ENCODE data around the gene CTSS.
A peak's percentile ranks its signal among the peaks of the same experiment; 100 is the strongest.
"Not testable (repeated sequence)": the region's sequence is repeated elsewhere in the genome, so short reads cannot be mapped to it uniquely, and the experiment has no call there.

CTSS gene

DNA sequence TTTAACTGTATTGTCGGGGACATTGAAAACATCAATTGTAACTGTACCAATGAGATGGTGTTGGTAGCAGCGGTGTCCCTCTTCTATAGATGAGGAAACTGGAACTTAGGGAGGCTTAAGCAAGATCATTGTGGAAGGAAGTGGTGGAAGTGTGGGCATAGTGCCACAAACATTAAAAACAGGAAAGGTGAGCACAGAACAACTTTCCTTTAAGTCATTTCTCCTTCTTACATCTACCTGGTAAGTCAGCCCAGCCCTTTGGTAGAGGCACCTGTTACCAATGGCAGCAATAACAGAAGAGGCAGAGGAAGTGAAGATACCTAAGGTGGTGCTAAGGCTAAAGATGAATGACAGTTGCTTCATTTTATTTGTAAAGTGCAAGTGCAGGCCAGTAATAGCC lies 12.0 kb upstream of the CTSS start:
- Histone ChIP-seq H3K4me3 (ENCODE audit: low read depth in 1 of 5, low read length in 5 of 5) (no peak overlapping the region), H3K9ac (ENCODE audit: low read length in 5 of 5) (no peak overlapping the region), H3K9me3 (ENCODE audit: control insufficient read depth in 5 of 5, low read length in 5 of 5) (no peaks in the 10 kb centered on the region), H3K4me1 (ENCODE audit: control insufficient read depth in 5 of 5, insufficient read depth in 5 of 5, low read length in 5 of 5) (peaks cover 0 to 3% (median 0%) of the 10 kb centered on the region in 5 donors), H3K27me3 (ENCODE audit: control insufficient read depth in 5 of 5, insufficient read depth in 4 of 5, low read length in 5 of 5) (no peaks in the 10 kb centered on the region), H3K36me3 (ENCODE audit: control insufficient read depth in 5 of 5, insufficient read depth in 5 of 5, low read length in 5 of 5) (no peaks in the 10 kb centered on the region), H3K27ac (ENCODE audit: low read depth, low read length) (no peak overlapping the region)

DNA sequence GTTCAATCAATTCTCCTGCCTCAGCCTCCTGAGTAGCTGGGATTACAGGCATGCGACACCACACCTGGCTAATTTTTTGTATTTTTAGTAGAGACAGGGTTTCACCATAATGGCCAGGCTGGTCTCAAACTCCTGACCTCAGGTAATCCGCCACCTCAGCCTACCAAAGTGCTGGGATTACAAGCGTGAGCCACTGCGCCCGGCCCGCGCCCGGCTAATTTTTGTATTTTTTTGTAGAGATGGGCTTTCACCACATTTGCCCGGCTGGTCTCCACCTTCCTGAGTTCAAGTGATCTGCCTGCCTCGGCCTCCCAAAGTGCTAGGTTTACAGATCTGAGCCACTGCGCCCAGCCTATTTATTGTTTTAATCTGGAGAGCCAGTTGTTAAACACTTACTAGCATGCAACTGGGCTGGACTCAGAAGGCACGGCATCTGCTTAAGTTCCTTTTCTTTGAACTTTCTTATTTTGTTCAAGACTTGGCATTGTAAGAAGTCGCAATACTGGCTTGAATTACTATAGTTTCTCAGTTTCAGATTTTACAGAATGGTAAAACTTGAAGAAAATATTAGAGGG lies 10.4 kb upstream of the CTSS start:
- not testable (repeated sequence) for H3K9ac ChIP-seq (ENCODE audit: low read length in 5 of 5); H3K9me3 ChIP-seq (ENCODE audit: control insufficient read depth in 5 of 5, low read length in 5 of 5); H3K27ac ChIP-seq (ENCODE audit: low read depth, low read length); H3K4me3 ChIP-seq (ENCODE audit: low read depth in 1 of 5, low read length in 5 of 5); H3K36me3 ChIP-seq (ENCODE audit: control insufficient read depth in 5 of 5, insufficient read depth in 5 of 5, low read length in 5 of 5); H3K27me3 ChIP-seq (ENCODE audit: control insufficient read depth in 5 of 5, insufficient read depth in 4 of 5, low read length in 5 of 5); H3K4me1 ChIP-seq (ENCODE audit: control insufficient read depth in 5 of 5, insufficient read depth in 5 of 5, low read length in 5 of 5)

GRCh38 chr1:150775276-150775675 lies 9.7 kb upstream of the CTSS start:
- H3K27ac ChIP-seq (ENCODE audit: low read depth, low read length), result no peak overlapping the region
- H3K27me3 ChIP-seq (ENCODE audit: control insufficient read depth in 5 of 5, insufficient read depth in 4 of 5, low read length in 5 of 5), result no peaks in the 10 kb centered on the region
- no peaks in the 10 kb centered on the region for H3K36me3 ChIP-seq (ENCODE audit: control insufficient read depth in 5 of 5, insufficient read depth in 5 of 5, low read length in 5 of 5)
- H3K4me1 ChIP-seq (ENCODE audit: control insufficient read depth in 5 of 5, insufficient read depth in 5 of 5, low read length in 5 of 5), result peaks cover 0 to 3% (median 0%) of the 10 kb centered on the region in 5 donors
- no peak overlapping the region for H3K4me3 ChIP-seq (ENCODE audit: low read depth in 1 of 5, low read length in 5 of 5)
- no peaks in the 10 kb centered on the region for H3K9me3 ChIP-seq (ENCODE audit: control insufficient read depth in 5 of 5, low read length in 5 of 5)
- H3K9ac ChIP-seq (ENCODE audit: low read length in 5 of 5), result no peak overlapping the region

DNA sequence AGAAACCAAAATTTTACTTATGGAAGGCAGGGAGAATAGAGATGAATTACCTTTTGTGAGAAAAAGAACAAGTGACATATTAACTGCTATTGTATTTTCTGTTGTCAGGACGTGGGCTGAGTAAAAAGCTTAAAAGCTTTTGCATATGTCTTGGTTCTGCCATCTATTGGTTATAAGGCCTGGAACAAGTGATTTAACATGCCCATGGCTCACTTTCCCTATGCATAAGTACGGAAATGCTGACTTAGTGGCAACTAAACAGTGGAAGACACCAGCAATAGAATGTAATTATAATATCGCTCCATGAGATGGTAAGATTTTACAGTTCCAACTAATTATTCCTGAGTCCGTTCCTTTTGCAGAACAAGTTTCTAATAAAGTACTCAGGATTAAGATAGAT lies 6.7 kb upstream of the CTSS start:
- Histone ChIP-seq H3K9me3 (ENCODE audit: control insufficient read depth in 5 of 5, low read length in 5 of 5) (no peaks in the 10 kb centered on the region), H3K27me3 (ENCODE audit: control insufficient read depth in 5 of 5, insufficient read depth in 4 of 5, low read length in 5 of 5) (no peaks in the 10 kb centered on the region), H3K36me3 (ENCODE audit: control insufficient read depth in 5 of 5, insufficient read depth in 5 of 5, low read length in 5 of 5) (no peaks in the 10 kb centered on the region), H3K4me3 (ENCODE audit: low read depth in 1 of 5, low read length in 5 of 5) (no peak overlapping the region), H3K9ac (ENCODE audit: low read length in 5 of 5) (no peak overlapping the region), H3K4me1 (ENCODE audit: control insufficient read depth in 5 of 5, insufficient read depth in 5 of 5, low read length in 5 of 5) (no peaks in the 10 kb centered on the region), H3K27ac (ENCODE audit: low read depth, low read length) (no peak overlapping the region)

GRCh38 chr1:150767704-150768103 lies 2.1 kb upstream of the CTSS start:
- not testable (repeated sequence) for H3K4me3 ChIP-seq (ENCODE audit: low read depth in 1 of 5, low read length in 5 of 5); H3K36me3 ChIP-seq (ENCODE audit: control insufficient read depth in 5 of 5, insufficient read depth in 5 of 5, low read length in 5 of 5); H3K27ac ChIP-seq (ENCODE audit: low read depth, low read length); H3K9me3 ChIP-seq (ENCODE audit: control insufficient read depth in 5 of 5, low read length in 5 of 5); H3K9ac ChIP-seq (ENCODE audit: low read length in 5 of 5); H3K27me3 ChIP-seq (ENCODE audit: control insufficient read depth in 5 of 5, insufficient read depth in 4 of 5, low read length in 5 of 5)
- peaks cover 0 to 15% (median 7%) of the 10 kb centered on the region in 5 donors for H3K4me1 ChIP-seq (ENCODE audit: control insufficient read depth in 5 of 5, insufficient read depth in 5 of 5, low read length in 5 of 5)

DNA sequence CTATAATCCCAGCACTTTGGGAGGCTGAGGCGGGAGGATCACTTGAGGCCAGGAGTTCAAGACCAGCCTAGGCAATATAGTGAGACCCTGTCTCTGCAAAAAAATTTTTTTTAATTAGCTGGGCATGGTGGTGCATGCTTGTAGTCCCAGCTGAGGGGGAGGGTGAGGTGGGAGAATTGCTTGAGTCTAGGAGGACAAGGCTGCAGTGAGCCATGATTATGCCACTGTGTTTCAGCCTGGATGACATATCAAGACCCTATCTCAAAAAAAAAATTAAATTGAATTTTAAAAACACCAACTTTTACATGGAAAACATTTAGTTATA lies 361 bp upstream of the CTSS start:
- H3K9ac ChIP-seq (ENCODE audit: low read length in 5 of 5), result peak overlapping the region in 3 of 5 donors; percentile 79 to 84 (median 80)
- not testable (repeated sequence) for H3K27me3 ChIP-seq (ENCODE audit: control insufficient read depth in 5 of 5, insufficient read depth in 4 of 5, low read length in 5 of 5); H3K36me3 ChIP-seq (ENCODE audit: control insufficient read depth in 5 of 5, insufficient read depth in 5 of 5, low read length in 5 of 5); H3K9me3 ChIP-seq (ENCODE audit: control insufficient read depth in 5 of 5, low read length in 5 of 5)
- H3K4me1 ChIP-seq (ENCODE audit: control insufficient read depth in 5 of 5, insufficient read depth in 5 of 5, low read length in 5 of 5), result peaks cover 0 to 16% (median 7%) of the 10 kb centered on the region in 5 donors
- H3K4me3 ChIP-seq (ENCODE audit: low read depth in 1 of 5, low read length in 5 of 5), result peak overlapping the region in 4 of 5 donors; percentile 54 to 77 (median 66)
- peak overlapping the region; percentile 68 for H3K27ac ChIP-seq (ENCODE audit: low read depth, low read length)

DNA sequence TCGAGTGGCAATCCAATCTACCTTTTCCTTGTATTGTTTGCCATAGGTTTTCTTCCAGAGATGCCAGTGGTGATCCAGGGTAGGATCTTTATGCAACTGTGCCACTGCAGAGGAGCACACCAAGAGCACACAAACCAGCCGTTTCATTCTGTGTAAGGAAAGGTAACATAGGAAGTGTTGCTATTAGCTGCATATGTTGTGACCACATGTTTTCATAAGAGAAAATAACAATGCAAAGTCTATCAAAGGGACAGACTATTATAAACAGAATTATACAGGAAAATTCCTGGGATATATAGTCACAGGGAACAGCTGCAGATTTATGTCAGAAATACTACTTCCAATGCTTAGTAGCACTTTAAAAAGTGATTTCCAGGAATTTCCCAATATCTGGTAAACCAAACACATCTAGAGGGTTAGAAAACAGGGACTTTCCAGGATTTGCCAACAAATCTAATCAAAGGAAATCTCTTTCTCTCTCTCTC lies 919 bp downstream of the CTSS start:
- Histone ChIP-seq H3K4me1 (ENCODE audit: control insufficient read depth in 5 of 5, insufficient read depth in 5 of 5, low read length in 5 of 5) (peaks cover 0 to 16% (median 7%) of the 10 kb centered on the region in 5 donors), H3K9me3 (ENCODE audit: control insufficient read depth in 5 of 5, low read length in 5 of 5) (no peaks in the 10 kb centered on the region), H3K27me3 (ENCODE audit: control insufficient read depth in 5 of 5, insufficient read depth in 4 of 5, low read length in 5 of 5) (no peaks in the 10 kb centered on the region), H3K4me3 (ENCODE audit: low read depth in 1 of 5, low read length in 5 of 5) (peak overlapping the region; percentile 52 to 77 (median 64)), H3K27ac (ENCODE audit: low read depth, low read length) (peak overlapping the region; percentile 68), H3K36me3 (ENCODE audit: control insufficient read depth in 5 of 5, insufficient read depth in 5 of 5, low read length in 5 of 5) (no peaks in the 10 kb centered on the region), H3K9ac (ENCODE audit: low read length in 5 of 5) (peak overlapping the region in 2 of 5 donors; percentile 62 to 80)

GRCh38 chr1:150763018-150763417 lies 2.6 kb downstream of the CTSS start:
- Histone ChIP-seq H3K9ac (ENCODE audit: low read length in 5 of 5) (no peak overlapping the region), H3K27me3 (ENCODE audit: control insufficient read depth in 5 of 5, insufficient read depth in 4 of 5, low read length in 5 of 5) (no peaks in the 10 kb centered on the region), H3K4me1 (ENCODE audit: control insufficient read depth in 5 of 5, insufficient read depth in 5 of 5, low read length in 5 of 5) (peaks cover 0 to 16% (median 7%) of the 10 kb centered on the region in 5 donors), H3K27ac (ENCODE audit: low read depth, low read length) (no peak overlapping the region), H3K4me3 (ENCODE audit: low read depth in 1 of 5, low read length in 5 of 5) (no peak overlapping the region), H3K36me3 (ENCODE audit: control insufficient read depth in 5 of 5, insufficient read depth in 5 of 5, low read length in 5 of 5) (no peaks in the 10 kb centered on the region), H3K9me3 (ENCODE audit: control insufficient read depth in 5 of 5, low read length in 5 of 5) (no peaks in the 10 kb centered on the region)

DNA sequence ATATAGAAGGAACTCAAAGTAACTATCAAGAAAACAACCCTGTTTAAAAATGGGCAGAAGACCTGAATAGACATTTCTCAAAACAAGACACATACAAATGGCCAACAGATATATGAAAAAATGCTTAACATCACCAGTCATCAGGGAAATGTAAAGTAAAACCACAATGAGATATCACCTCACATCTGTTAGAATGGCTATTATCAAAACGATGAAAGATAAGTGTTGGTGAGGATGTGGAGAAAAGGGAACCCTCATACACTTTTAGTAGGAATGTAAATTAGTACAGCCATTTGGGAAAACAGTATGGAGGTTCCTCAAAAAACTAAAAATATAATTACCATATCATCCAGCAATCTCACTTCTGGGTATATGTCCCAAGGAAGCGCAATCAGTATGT lies 3.0 kb downstream of the CTSS start:
- Histone ChIP-seq H3K9me3 (ENCODE audit: control insufficient read depth in 5 of 5, low read length in 5 of 5) (no peaks in the 10 kb centered on the region), H3K4me1 (ENCODE audit: control insufficient read depth in 5 of 5, insufficient read depth in 5 of 5, low read length in 5 of 5) (peaks cover 0 to 16% (median 7%) of the 10 kb centered on the region in 5 donors), H3K36me3 (ENCODE audit: control insufficient read depth in 5 of 5, insufficient read depth in 5 of 5, low read length in 5 of 5) (peaks cover 0 to 3% (median 0%) of the 10 kb centered on the region in 5 donors), H3K27me3 (ENCODE audit: control insufficient read depth in 5 of 5, insufficient read depth in 4 of 5, low read length in 5 of 5) (no peaks in the 10 kb centered on the region), H3K4me3 (ENCODE audit: low read depth in 1 of 5, low read length in 5 of 5) (no peak overlapping the region), H3K27ac (ENCODE audit: low read depth, low read length) (no peak overlapping the region), H3K9ac (ENCODE audit: low read length in 5 of 5) (no peak overlapping the region)

DNA sequence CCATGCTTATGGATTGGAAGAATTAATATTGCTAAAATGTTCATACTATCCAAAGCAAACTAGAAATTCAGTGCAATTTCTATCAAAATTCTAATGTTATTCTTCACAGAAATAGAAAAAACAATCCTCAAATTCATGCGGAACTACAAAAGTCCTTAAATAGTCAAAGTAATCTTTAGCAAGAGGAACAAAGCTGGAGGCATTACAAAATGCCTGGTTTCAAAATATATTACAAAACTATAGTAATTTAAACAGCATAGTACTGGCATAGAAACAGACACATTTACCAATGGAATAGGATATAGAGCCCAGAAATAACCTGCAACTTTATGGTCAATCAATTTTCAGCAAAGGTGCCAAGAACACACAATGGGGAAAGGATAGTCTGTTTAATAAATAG lies 3.8 kb downstream of the CTSS start:
- H3K4me1 ChIP-seq (ENCODE audit: control insufficient read depth in 5 of 5, insufficient read depth in 5 of 5, low read length in 5 of 5), result peaks cover 0 to 16% (median 7%) of the 10 kb centered on the region in 5 donors
- H3K4me3 ChIP-seq (ENCODE audit: low read depth in 1 of 5, low read length in 5 of 5), result no peak overlapping the region
- peaks cover 0 to 6% (median 2%) of the 10 kb centered on the region in 5 donors for H3K36me3 ChIP-seq (ENCODE audit: control insufficient read depth in 5 of 5, insufficient read depth in 5 of 5, low read length in 5 of 5)
- H3K9me3 ChIP-seq (ENCODE audit: control insufficient read depth in 5 of 5, low read length in 5 of 5), result no peaks in the 10 kb centered on the region
- H3K27ac ChIP-seq (ENCODE audit: low read depth, low read length), result no peak overlapping the region
- H3K27me3 ChIP-seq (ENCODE audit: control insufficient read depth in 5 of 5, insufficient read depth in 4 of 5, low read length in 5 of 5), result no peaks in the 10 kb centered on the region
- no peak overlapping the region for H3K9ac ChIP-seq (ENCODE audit: low read length in 5 of 5)
